CD4-positive, alpha-beta T cell treated with Interleukin-6 for 4 hours (primary cell): ENCODE results near the gene RANBP17.
"Not testable (repeated sequence)": the region's sequence is repeated elsewhere in the genome, so short reads cannot be mapped to it uniquely, and the experiment has no call there.

Source experiments
- DNase-seq: peaks from one replicate; pipeline ENCODE4 v3.0.0-alpha.2; 2020; ENCODE audit warnings: mixed read lengths

Gene RANBP17

GRCh38 chr5:170960567-170960966, 98.7 kb downstream of the RANBP17 start:
- DNase-seq = no peak

- no peak for DNase-seq
Measured at GRCh38 chr5:170963521-170963920, 101.7 kb downstream of the RANBP17 start.

- DNase-seq = no peak
Measured at GRCh38 chr5:170974461-170974860, 112.6 kb downstream of the RANBP17 start.

GRCh38 chr5:170980261-170980660, 118.4 kb downstream of the RANBP17 start:
- not testable (repeated sequence) for DNase-seq

- no peak for DNase-seq
Measured at GRCh38 chr5:170985486-170985885, 123.7 kb downstream of the RANBP17 start.

GRCh38 chr5:170986598-170986997, 124.8 kb downstream of the RANBP17 start:
- DNase-seq = no peak

GRCh38 chr5:170993476-170993875, 131.7 kb downstream of the RANBP17 start:
- no peak for DNase-seq

- DNase-seq = no peak
Measured at GRCh38 chr5:171010086-171010485, 148.3 kb downstream of the RANBP17 start.

- no peak for DNase-seq
Measured at GRCh38 chr5:171010816-171011215, 149.0 kb downstream of the RANBP17 start.

- no peak for DNase-seq
Measured at GRCh38 chr5:171023508-171023907, 161.7 kb downstream of the RANBP17 start.

GRCh38 chr5:171024084-171024483, 162.3 kb downstream of the RANBP17 start:
- DNase-seq = no peak

- DNase-seq = no peak
Measured at GRCh38 chr5:171029401-171029800, 167.6 kb downstream of the RANBP17 start.

GRCh38 chr5:171031977-171032376, 170.2 kb downstream of the RANBP17 start:
- DNase-seq = no peak

- no peak for DNase-seq
Measured at GRCh38 chr5:171032435-171032973, 170.7 kb downstream of the RANBP17 start.

GRCh38 chr5:171041893-171042292, 180.1 kb downstream of the RANBP17 start:
- DNase-seq = not testable (repeated sequence)

GRCh38 chr5:171050916-171051315, 189.1 kb downstream of the RANBP17 start:
- DNase-seq = no peak

GRCh38 chr5:171055875-171056454, 194.1 kb downstream of the RANBP17 start:
- no peak for DNase-seq

GRCh38 chr5:171067540-171068130, 205.8 kb downstream of the RANBP17 start:
- DNase-seq = no peak

- DNase-seq = no peak
Measured at GRCh38 chr5:171074747-171075146, 212.9 kb downstream of the RANBP17 start.

- DNase-seq = no peak
Measured at GRCh38 chr5:171080186-171080938, 218.5 kb downstream of the RANBP17 start.

- no peak for DNase-seq
Measured at GRCh38 chr5:171081319-171081718, 219.5 kb downstream of the RANBP17 start.

- DNase-seq = no peak
Measured at GRCh38 chr5:171092194-171092593, 230.4 kb downstream of the RANBP17 start.

GRCh38 chr5:171093598-171093997, 231.8 kb downstream of the RANBP17 start:
- DNase-seq = no peak

- DNase-seq = no peak
Measured at GRCh38 chr5:171094356-171094755, 232.5 kb downstream of the RANBP17 start.
